Measurements from ENCODE around the gene NR1D1. TPM values are rescaled to one million over a fixed set of nuclear protein-coding genes. Genes with fewer than 3 reads are reported as not detected.
A peak's percentile ranks its signal among the peaks of the same experiment; 100 is the strongest.

NR1D1 gene
- total and polyA plus RNA-seq, 2 of the 13 experiments (the other 11 are each of a cell fraction or from before 2014, with no cell fraction given): 2.1 to 2.7 TPM

DNA sequence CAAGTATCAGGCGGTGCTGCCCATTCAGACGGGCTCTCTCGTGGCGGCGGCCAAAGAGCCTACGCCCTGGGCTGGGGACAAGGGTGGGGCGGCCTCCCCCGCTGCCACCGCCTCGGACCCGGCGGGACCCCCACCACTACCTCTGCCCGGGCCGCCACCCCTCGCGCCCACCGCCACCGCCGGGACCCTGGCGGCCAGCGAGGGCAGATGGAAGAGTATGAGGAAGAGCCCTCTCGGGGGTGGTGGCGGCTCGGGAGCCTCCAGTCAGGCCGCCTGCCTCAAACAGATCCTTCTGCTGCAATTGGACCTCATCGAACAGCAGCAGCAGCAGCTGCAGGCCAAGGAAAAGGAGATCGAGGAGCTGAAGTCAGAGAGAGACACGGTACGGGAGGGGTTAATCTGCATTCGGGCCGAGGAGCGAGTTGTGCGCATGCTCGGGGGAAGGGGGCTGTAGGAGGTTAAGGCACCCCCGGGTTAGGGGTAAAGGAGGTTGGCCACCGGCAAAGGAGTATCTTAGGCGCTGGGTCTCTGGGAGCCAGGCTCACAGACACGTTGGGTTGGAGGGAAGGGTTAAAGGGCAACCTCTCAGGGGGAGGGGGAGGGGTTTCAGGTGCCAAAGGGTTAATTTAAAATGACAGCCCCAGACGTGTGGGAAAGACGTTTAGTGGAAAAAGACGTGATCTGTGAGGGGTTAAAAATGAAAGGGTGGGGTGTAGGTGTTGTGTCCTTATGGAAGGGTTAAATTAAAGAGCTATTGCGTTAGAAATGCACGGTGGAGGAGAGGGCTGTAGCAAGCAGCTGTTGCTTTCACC, 22.8 kb upstream of the NR1D1 start (continued):
- TF ChIP-seq, protein P1, sequence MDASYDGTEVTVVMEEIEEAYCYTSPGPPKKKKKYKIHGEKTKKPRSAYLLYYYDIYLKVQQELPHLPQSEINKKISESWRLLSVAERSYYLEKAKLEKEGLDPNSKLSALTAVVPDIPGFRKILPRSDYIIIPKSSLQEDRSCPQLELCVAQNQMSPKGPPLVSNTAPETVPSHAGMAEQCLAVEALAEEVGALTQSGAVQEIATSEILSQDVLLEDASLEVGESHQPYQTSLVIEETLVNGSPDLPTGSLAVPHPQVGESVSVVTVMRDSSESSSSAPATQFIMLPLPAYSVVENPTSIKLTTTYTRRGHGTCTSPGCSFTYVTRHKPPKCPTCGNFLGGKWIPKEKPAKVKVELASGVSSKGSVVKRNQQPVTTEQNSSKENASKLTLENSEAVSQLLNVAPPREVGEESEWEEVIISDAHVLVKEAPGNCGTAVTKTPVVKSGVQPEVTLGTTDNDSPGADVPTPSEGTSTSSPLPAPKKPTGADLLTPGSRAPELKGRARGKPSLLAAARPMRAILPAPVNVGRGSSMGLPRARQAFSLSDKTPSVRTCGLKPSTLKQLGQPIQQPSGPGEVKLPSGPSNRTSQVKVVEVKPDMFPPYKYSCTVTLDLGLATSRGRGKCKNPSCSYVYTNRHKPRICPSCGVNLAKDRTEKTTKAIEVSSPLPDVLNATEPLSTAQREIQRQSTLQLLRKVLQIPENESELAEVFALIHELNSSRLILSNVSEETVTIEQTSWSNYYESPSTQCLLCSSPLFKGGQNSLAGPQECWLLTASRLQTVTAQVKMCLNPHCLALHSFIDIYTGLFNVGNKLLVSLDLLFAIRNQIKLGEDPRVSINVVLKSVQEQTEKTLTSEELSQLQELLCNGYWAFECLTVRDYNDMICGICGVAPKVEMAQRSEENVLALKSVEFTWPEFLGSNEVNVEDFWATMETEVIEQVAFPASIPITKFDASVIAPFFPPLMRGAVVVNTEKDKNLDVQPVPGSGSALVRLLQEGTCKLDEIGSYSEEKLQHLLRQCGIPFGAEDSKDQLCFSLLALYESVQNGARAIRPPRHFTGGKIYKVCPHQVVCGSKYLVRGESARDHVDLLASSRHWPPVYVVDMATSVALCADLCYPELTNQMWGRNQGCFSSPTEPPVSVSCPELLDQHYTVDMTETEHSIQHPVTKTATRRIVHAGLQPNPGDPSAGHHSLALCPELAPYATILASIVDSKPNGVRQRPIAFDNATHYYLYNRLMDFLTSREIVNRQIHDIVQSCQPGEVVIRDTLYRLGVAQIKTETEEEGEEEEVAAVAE (CRISPR knock-in tag; IDR thresholded peaks at IDR 0.05; ENCODE audit: borderline replicate concordance): no peak; the same call in 1 of the 2 replicates
- no peak for TF ChIP-seq CBX2 (IDR thresholded peaks at IDR 0.05; ENCODE audit: low read depth, low read length)
- TF ChIP-seq CBX2 (CRISPR knock-in tag; IDR thresholded peaks at IDR 0.05; ENCODE audit: low read depth): no peak
- no peak for TF ChIP-seq ESRRA (CRISPR knock-in tag; IDR thresholded peaks at IDR 0.05; ENCODE audit: low read depth)
- TF ChIP-seq EP300 (IDR thresholded peaks at IDR 0.05; ENCODE audit: low read depth in 2 of 2, low read length in 2 of 2): 0 out of 4 replicates have a peak, but pooled peaks of 1 of the 2 experiments have one; percentile 22
- TF ChIP-seq EP300 (CRISPR knock-in tag; IDR thresholded peaks at IDR 0.05; ENCODE audit: borderline replicate concordance): no peak
- TF ChIP-seq, protein P2, sequence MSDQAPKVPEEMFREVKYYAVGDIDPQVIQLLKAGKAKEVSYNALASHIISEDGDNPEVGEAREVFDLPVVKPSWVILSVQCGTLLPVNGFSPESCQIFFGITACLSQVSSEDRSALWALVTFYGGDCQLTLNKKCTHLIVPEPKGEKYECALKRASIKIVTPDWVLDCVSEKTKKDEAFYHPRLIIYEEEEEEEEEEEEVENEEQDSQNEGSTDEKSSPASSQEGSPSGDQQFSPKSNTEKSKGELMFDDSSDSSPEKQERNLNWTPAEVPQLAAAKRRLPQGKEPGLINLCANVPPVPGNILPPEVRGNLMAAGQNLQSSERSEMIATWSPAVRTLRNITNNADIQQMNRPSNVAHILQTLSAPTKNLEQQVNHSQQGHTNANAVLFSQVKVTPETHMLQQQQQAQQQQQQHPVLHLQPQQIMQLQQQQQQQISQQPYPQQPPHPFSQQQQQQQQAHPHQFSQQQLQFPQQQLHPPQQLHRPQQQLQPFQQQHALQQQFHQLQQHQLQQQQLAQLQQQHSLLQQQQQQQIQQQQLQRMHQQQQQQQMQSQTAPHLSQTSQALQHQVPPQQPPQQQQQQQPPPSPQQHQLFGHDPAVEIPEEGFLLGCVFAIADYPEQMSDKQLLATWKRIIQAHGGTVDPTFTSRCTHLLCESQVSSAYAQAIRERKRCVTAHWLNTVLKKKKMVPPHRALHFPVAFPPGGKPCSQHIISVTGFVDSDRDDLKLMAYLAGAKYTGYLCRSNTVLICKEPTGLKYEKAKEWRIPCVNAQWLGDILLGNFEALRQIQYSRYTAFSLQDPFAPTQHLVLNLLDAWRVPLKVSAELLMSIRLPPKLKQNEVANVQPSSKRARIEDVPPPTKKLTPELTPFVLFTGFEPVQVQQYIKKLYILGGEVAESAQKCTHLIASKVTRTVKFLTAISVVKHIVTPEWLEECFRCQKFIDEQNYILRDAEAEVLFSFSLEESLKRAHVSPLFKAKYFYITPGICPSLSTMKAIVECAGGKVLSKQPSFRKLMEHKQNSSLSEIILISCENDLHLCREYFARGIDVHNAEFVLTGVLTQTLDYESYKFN (CRISPR knock-in tag; conservative IDR thresholded peaks at IDR 0.05): no peak
- TF ChIP-seq PHF8 (CRISPR knock-in tag; IDR thresholded peaks at IDR 0.05): peak; percentile 27; the same call in 1 of the 2 replicates
